GM12891 (cell line): Measurements from ENCODE around the gene H1-8.
A peak's percentile ranks its signal among the peaks of the same experiment; 100 is the strongest.

ENCODE experiments used
- DNase-seq: peaks from one replicate; pipeline ENCODE4 v3.0.0; 2011; ENCODE audit warnings: low spot score; ENCODE audit not compliant: insufficient read length
- FAIRE-seq: peaks from 2 replicates; lab custom pipeline; 2011; peaks lifted over from hg19 to GRCh38; lab: Jason Lieb, UNC
- PAX5 ChIP-seq: IDR thresholded peaks from 2 replicates; pipeline ENCODE4 v1.6.1; 2011; ENCODE audit warnings: low read length, moderate library complexity, mild to moderate bottlenecking; ENCODE audit not compliant: insufficient read depth, severe bottlenecking
- POLR2A ChIP-seq: IDR thresholded peaks from 2 replicates; pipeline ENCODE4 v1.6.1; 2011; ENCODE audit warnings: low read depth, low read length, control low read depth
- POLR2AphosphoS5 ChIP-seq: IDR thresholded peaks from 2 replicates; pipeline ENCODE4 v1.6.1; 2011; ENCODE audit warnings: low read depth, low read length, control low read depth
- POU2F2 ChIP-seq: IDR thresholded peaks from 2 replicates; pipeline ENCODE4 v1.6.1; 2011; ENCODE audit warnings: low read depth, mild to moderate bottlenecking, control low read depth, low read length, moderate library complexity
- SPI1 ChIP-seq: IDR thresholded peaks from 2 replicates; pipeline ENCODE4 v1.6.1; 2011; ENCODE audit warnings: low read depth, low read length, control low read depth
- TAF1 ChIP-seq: IDR thresholded peaks from 2 replicates; pipeline ENCODE4 v1.6.1; 2011; ENCODE audit warnings: low read depth, low read length, control low read depth

Gene H1-8

DNA sequence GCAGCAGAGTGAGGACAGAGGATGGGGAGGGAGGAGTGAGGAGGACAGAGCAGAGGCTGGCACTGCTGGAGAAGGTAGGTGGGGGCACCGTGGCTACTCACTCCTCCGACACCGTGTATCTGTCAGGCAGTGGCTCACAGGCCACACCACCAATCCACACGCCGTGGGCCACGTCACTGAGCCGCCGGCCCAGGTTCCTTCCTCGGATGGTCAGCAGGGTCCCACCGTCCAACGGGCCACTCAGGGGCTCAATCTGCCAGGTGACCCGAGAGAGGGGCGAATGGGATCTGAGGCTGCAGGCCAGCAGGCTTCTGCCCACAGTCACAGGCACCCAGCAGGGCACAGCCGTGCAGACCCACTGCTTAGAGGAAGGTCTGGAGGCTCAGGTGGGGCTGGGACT lies 30.5 kb downstream of the H1-8 start:
- TF ChIP-seq POU2F2: no peak
- no peak for TF ChIP-seq PAX5
- TF ChIP-seq POLR2AphosphoS5: no peak
- no peak for TF ChIP-seq POLR2A
- TF ChIP-seq TAF1: no peak
- no peak for TF ChIP-seq SPI1
- DNase-seq: no peak
- FAIRE-seq: no peak

DNA sequence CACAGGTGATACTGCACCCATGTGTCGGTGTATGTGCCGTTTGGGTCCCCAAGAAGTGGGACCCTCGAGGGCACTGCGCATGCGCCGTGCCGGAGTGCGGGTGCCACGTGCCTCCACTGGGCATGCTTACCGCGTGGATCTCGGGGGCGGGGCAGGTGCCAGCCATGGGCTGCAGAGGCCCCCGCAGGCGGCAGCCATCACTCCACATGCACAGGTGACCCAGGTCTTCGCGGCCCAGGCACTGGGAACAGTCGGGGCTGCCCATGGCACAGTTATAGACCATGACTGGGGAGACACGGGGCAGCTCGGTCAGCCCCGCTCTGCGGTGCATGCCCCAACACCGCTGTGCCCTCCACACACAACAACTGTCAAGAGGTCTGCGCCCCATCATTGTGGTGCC lies 31.2 kb downstream of the H1-8 start:
- no peak for TF ChIP-seq POU2F2
- TF ChIP-seq TAF1: no peak
- TF ChIP-seq POLR2AphosphoS5: no peak
- TF ChIP-seq POLR2A: no peak
- TF ChIP-seq PAX5: no peak
- no peak for TF ChIP-seq SPI1
- FAIRE-seq: no peak
- DNase-seq: no peak

DNA sequence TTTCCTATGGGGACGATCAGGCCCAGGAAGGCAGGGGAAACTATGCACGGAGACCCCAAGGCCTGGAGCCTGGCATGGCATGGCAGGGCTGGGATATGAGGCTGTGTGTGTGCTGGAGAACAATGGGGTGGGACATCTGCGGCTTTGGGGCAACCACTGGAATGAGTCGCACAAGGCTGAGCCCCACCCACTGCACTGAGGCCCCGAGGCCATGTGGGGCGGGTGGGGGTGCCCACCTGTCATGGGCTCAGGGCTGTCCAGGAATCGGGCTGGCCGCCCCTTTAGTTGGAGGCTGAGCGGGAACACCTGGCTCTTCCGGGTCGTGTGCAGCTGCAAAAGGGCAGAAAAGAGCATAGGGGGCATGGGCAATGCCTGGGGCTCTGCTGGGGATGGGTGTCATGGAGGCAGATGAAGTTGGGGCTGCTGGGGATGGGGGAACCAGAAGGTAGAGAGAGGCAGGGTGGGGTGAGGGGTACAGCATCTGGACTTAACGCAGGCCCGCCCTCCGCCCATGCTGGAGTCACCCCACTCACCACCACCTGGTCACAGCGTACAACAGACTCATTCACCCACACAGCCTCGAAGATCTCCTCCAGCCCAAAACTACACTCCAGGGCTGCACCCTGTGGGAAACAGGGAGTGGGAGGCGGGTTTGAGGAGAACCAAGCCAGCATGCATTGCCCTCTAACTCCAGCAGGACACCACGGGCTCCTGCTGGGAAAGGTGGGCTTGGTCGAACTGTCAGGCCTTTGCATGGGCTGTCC lies 32.4 kb downstream of the H1-8 start:
- no peak for TF ChIP-seq TAF1
- no peak for TF ChIP-seq SPI1
- no peak for TF ChIP-seq PAX5
- TF ChIP-seq POU2F2: no peak
- TF ChIP-seq POLR2AphosphoS5: no peak
- no peak for TF ChIP-seq POLR2A

DNA sequence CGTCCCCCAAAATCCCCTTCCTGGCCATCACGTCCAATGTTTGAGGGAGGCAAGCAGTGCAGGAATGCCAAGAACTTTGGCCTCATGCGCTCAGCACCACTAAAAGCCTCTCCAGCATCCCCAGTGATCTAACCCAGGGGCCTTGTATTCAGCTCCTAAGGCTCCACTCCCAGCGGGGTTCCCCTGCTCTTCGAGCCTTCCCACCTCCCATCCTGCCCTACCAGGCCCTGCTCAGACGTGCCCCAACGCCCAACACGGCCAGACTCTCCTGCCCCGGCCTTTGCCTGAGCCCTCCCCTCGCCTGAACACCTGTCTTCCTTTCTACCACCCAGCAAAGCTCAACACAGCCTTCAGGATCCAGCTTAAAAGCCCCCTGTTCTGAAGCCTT lies 33.0 kb downstream of the H1-8 start:
- no peak for TF ChIP-seq POU2F2
- TF ChIP-seq PAX5: no peak
- TF ChIP-seq SPI1: no peak
- TF ChIP-seq TAF1: no peak
- TF ChIP-seq POLR2AphosphoS5: no peak
- TF ChIP-seq POLR2A: no peak
- DNase-seq: no peak

More for the DNA sequence above, 32.4 kb downstream of the H1-8 start:
- no peak for DNase-seq
- no peak for FAIRE-seq

DNA sequence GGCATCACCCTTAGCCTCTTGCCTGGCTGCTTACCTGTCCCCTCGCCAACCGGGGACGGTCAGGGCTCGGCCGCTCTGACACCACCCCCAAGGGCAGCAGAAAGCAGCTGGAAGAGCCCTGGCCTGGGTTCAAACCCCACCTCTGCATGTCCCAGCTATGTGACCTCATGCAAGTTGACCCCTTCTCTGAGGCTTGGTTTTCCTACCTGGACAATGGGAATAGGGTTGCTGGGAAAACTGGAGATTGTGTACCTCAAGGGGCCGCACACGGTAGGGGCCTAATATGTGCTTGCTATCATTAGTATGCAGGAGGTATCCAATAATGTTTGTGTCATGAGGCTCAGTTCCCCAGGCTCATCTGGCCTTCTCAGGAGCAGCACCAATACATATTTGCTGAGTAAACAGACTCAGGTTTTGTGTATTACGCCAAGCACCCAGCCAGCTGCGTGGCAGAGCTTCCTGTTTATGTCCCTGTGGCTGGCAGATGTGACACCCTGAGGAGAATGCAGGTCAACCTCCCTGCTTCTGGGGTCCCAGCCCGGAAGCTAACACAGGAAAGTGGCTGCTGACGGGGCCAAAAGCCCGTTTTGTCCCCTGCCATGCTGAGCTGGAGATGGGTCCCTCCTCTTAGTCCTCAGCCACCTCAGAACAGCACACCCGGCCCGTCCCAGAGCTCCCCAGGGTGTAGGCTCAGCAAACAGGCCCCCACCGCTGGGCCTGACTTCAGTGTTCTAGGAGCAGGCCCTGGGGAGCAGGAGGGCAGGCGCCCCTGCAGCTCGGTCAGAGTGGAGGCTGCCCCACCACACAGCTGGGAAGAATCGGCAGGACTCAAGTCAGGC lies 33.8 kb downstream of the H1-8 start:
- FAIRE-seq: peak; percentile 79
- TF ChIP-seq POLR2A (no peak), TAF1 (no peak), POLR2AphosphoS5 (no peak), PAX5 (no peak), POU2F2 (no peak), SPI1 (no peak)
- peak; percentile 58 for DNase-seq

More for the DNA sequence above, 33.0 kb downstream of the H1-8 start:
- FAIRE-seq: no peak

DNA sequence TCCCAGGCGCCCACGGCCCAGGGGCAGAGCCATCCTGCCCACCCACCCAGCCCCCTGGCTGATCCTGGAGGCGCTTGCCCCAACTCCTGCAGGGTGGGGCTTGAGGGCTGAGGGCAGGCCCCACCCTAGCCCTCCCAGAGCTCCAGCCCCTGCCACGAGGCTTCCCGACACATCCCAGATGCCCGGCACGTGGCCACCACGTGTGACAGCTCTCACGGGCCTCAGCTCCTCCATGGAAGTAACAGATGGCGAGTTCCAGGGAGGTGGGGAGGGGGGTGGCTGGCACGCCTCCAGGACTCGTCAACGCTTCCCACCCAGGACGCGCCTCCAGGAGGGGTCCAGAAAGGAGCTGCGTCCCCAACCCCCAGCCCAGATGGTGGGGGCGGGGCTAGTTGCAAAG lies 34.4 kb downstream of the H1-8 start:
- no peak for TF ChIP-seq POLR2AphosphoS5
- TF ChIP-seq TAF1: no peak
- no peak for TF ChIP-seq PAX5
- TF ChIP-seq SPI1: no peak
- TF ChIP-seq POU2F2: no peak
- no peak for TF ChIP-seq POLR2A
- FAIRE-seq: no peak
- DNase-seq: no peak

DNA sequence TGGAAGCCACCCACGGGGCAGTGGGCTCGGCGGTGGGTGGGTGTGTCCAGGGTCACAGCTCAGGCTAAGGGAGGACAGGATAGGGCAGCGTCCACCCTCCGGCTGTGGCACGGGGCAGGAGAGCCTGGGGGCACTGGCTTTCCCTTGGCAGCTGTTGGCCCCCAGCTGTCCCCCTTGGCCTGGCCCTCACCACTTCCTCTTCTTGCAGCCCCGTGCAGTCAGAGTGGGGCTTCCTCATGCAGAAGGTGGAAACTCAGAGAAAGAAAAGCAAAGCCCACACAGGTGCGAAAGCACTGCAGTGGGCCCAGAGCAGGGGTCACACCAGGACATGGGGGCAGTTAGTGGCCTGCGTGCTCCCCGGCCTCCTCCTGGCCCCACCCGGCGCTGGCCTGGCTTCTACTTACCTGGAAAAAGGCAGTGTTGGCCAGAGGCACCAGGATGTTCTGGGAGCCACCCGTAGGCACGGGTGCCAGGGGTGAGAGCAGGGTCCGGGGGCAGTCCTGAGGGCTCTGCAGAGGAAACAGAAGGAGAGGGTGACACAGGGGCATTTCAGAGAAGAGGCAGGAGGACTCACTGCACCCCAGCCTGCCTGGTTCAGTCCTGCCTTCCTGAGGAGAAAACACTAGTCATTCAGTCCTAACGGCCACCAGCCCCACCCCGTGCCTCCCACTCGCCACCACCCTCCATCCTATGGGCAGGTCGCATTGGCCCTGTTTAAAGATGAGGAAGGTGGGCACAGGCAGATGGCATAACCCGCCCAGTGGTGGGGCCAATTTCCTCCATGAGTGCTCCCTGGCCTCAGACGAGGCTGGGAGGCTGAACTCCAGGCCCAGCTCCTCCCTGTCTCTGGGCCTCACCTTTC lies 35.2 kb downstream of the H1-8 start:
- FAIRE-seq (peak; percentile 80), DNase-seq (peak; percentile 77)
- TF ChIP-seq SPI1: peak; percentile 94
- no peak for TF ChIP-seq POLR2AphosphoS5
- no peak for TF ChIP-seq POU2F2
- peak; percentile 25 for TF ChIP-seq PAX5

DNA sequence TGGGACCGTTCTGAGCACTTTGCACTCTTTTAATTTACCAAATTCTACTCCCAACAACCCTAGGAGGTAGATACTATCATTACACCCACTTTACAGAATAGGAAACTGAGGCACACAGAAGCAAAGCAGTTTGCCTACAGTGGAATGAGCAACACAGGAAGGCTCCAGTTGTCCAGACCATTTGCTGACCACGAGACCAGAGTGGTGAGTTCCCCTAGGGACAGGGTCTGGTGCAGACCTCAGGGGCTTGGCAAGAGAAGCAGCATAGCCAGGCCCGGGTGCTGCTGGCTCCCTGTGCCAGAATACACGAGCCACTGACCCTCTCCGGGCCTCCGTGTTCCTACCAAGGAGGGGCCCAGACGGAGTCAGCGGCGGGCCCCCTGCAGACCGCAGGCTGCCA lies 37.0 kb downstream of the H1-8 start:
- FAIRE-seq: no peak
- DNase-seq: no peak
- no peak for TF ChIP-seq POU2F2
- TF ChIP-seq POLR2A: no peak

DNA sequence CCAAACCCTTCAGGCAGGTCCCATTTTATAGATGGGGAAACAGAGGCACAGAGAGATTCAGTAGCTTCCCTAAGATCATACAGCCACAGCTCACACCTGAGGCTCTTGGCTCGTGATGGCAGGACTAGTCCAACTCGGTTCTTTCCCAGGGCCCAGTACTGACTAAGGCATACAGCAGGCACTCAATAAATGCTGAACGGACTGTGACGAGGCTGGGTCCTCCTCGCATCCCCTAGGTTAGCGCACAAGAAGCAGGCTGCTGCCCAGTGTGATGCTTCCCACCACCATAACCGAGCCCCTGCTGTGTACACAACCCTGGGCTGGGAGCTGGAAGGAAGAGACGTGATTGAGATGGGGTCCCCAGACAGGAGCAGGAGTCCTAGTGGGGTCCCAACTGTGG lies 38.6 kb downstream of the H1-8 start:
- DNase-seq: no peak
- FAIRE-seq: no peak
- no peak for TF ChIP-seq SPI1
- no peak for TF ChIP-seq POLR2AphosphoS5
- TF ChIP-seq PAX5: no peak
- TF ChIP-seq TAF1: no peak
- no peak for TF ChIP-seq POLR2A
- no peak for TF ChIP-seq POU2F2
